T-helper 1 cell treated with Interleukin-12 subunit alpha and Interleukin-12 subunit beta and Interleukin-4 antibody, amounts not matched to agents 30 ng/mL and 1 ng/mL, for 36 hours (primary cell): Measurements from ENCODE around the gene RAB33A. TPM values are rescaled to one million over a fixed set of nuclear protein-coding genes. Genes with fewer than 3 reads are reported as not detected.

Source experiments
- intact Hi-C: fragments of 100-400 bp; cut with micrococcal nuclease; formaldehyde crosslinking; loops from one replicate; pipeline ENCODE4 v1.15.1; 2024
- total RNA-seq: library from RNA; stranded (reverse); gene quantifications from 2 replicates; pipeline ENCODE4 v1.2.3, GENCODE V29; 2022

RAB33A gene
- total RNA-seq, 1 donor from 2014 or later: 26.4 TPM

- intact Hi-C loops: loop anchor here (1.0 to 5.0 kb wide), 7 partner anchors 50 to 1641 kb away; partner anchors contain the start of genes BCORL1 and RBMX2
These were observed 863 bp upstream of the RAB33A start for GRCh38 chrX:130170752-130171445.

- intact Hi-C loops: loop anchor here (2.0 to 5.0 kb wide), 6 partner anchors 230 to 1640 kb away; partner anchors contain the start of genes ENOX2 and RBMX2
These were observed 524 bp downstream of the RAB33A start for GRCh38 chrX:130172127-130172845.

GRCh38 chrX:130173190-130173895 is 1.6 kb downstream of the RAB33A start:
- intact Hi-C loops: loop anchor here (1.0 to 5.0 kb wide), 9 partner anchors 8 to 1639 kb away; partner anchors contain the start of genes AIFM1, ENOX2 and RBMX2

- intact Hi-C loops: loop anchor here (5.0 kb wide), 4 partner anchors 228 to 1638 kb away; partner anchors contain the start of gene RBMX2
These were observed 2.4 kb downstream of the RAB33A start for GRCh38 chrX:130174045-130174704.

- intact Hi-C loops: loop anchor here (5.0 kb wide), 4 partner anchors 227 to 1637 kb away; partner anchors contain the start of gene RBMX2
These were observed 3.2 kb downstream of the RAB33A start for GRCh38 chrX:130174937-130175336.

- intact Hi-C loops: no loop called here
These were observed 4.6 kb downstream of the RAB33A start for GRCh38 chrX:130176354-130176776.

GRCh38 chrX:130176942-130177341 is 5.2 kb downstream of the RAB33A start:
- intact Hi-C loops: no loop called here

- intact Hi-C loops: no loop called here
These were observed 7.4 kb downstream of the RAB33A start for GRCh38 chrX:130179170-130179569.

GRCh38 chrX:130179579-130180215 is 7.9 kb downstream of the RAB33A start:
- intact Hi-C loops: no loop called here

- intact Hi-C loops: no loop called here
These were observed 12.4 kb downstream of the RAB33A start for GRCh38 chrX:130184168-130184567.

GRCh38 chrX:130184857-130185256 is 13.1 kb downstream of the RAB33A start:
- intact Hi-C loops: no loop called here

- intact Hi-C loops: no loop called here
These were observed 14.9 kb downstream of the RAB33A start for GRCh38 chrX:130186651-130187050.

GRCh38 chrX:130190801-130191200 is 19.0 kb downstream of the RAB33A start:
- intact Hi-C loops: loop anchor here (5.0 kb wide), 1 partner anchor 68 kb away; no protein-coding TSS in a partner anchor

- intact Hi-C loops: no loop called here
These were observed 24.7 kb downstream of the RAB33A start for GRCh38 chrX:130196466-130196865.

GRCh38 chrX:130197464-130197863 is 25.7 kb downstream of the RAB33A start:
- intact Hi-C loops: no loop called here

- intact Hi-C loops: no loop called here
These were observed 32.9 kb downstream of the RAB33A start for GRCh38 chrX:130204647-130205046.

GRCh38 chrX:130211415-130212186 is 39.8 kb downstream of the RAB33A start:
- intact Hi-C loops: loop anchor here (5.0 kb wide), 1 partner anchor 56 kb away; the partner anchor contains the start of gene ZNF280C

GRCh38 chrX:130212371-130212770 is 40.6 kb downstream of the RAB33A start:
- intact Hi-C loops: loop anchor here (5.0 kb wide), 1 partner anchor 55 kb away; the partner anchor contains the start of gene ZNF280C

GRCh38 chrX:130213376-130213775 is 41.6 kb downstream of the RAB33A start:
- intact Hi-C loops: loop anchor here (5.0 kb wide), 1 partner anchor 54 kb away; the partner anchor contains the start of gene ZNF280C
